ENCODE results near the gene FARS2. TPM values are rescaled to one million over a fixed set of nuclear protein-coding genes. Genes with fewer than 3 reads are reported as not detected.

Gene FARS2
- total RNA-seq, 5 donors from 2014 or later (not counting 1 experiment from before 2014, with no cell fraction given), result 17.9 to 24.2 (median 20.3) TPM

DNA sequence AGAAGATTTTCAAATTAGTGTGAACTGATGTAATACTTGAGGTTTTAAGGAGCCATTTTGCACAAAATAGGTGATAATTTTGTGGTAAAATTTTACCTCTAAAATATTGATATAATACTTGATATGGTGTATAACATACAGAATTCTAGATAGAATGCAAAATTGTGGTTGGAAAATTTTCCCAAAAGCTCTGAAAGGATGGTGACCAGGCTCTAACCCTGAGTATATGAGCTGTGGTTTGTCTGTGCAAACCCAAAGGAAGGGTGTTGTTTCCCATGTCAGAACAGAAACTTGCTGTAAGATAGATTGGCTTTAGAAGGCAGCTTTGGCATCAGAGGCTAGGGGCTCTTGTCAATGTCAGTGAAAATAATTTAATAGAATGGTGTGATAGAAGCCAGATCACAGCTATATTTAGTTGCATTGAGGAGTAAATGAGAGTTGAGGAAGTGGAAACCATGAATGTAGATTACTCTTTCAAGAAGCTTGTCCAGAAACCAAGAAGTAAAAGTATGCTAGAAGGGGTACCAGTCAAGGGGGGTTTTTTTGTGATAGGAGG lies 257.7 kb downstream of the FARS2 start:
- peak in 1 of 4 experiments; percentile 55 for ATAC-seq (replicated peaks in 1 of 4)
- peaks cover 30 to 50% of the 10 kb centered on the region in 2 experiments for H3K4me1 ChIP-seq (ENCODE audit: control insufficient read depth in 1 of 2, extremely low read depth in 1 of 2, insufficient read depth in 2 of 2, low read length in 2 of 2)

DNA sequence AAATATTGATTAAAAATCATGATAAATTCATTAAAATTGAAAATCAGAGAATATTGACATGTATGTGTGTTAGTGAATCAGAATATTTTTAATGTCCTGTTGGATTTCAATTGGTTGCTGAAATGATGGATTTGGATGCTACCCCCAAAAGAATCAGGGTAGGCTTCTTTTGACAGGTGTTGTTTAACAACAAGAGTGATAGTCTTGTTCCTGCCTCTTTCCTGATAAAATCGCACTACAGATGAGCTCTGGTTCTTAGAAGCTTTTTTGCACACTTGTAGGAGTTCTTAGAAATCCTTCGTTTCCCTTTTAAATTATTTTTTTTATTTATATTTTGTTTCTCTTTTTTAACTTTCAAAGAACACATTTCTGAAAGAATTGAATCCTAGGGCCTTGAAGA lies 259.5 kb downstream of the FARS2 start:
- Mint-ChIP-seq H3K4me1 (peaks cover 56 to 71% (median 68%) of the 10 kb centered on the region in 3 donors), H3K27ac (peak overlapping the region in 1 of 2 donors; percentile 80), H3K4me3 (peak overlapping the region in 1 of 3 donors; percentile 49), H3K27me3 (no peaks in the 10 kb centered on the region), H3K36me3 (peaks cover 10% of the 10 kb centered on the region), H3K9me3 (no peaks in the 10 kb centered on the region)
- Histone ChIP-seq H3K36me3 (ENCODE audit: control insufficient read depth in 2 of 2, extremely low read depth in 1 of 2, insufficient read depth in 1 of 2, low read length in 1 of 2) (no peaks in the 10 kb centered on the region), H3K4me1 (ENCODE audit: control insufficient read depth in 1 of 2, extremely low read depth in 1 of 2, insufficient read depth in 2 of 2, low read length in 2 of 2) (peaks cover 30 to 50% of the 10 kb centered on the region in 2 experiments), H3K27ac (ENCODE audit: low read length) (no peak overlapping the region), H3K4me3 (ENCODE audit: control insufficient read depth in 1 of 2, extremely low read depth in 1 of 2, low read length in 1 of 2) (no peak overlapping the region), H3K27me3 (replicated peaks in 1 of 2; ENCODE audit: control insufficient read depth in 2 of 2, extremely low read depth in 1 of 2, insufficient read depth in 2 of 2, low read length in 1 of 2) (no peaks in the 10 kb centered on the region), H3K9me3 (no peaks in the 10 kb centered on the region)
- CTCF ChIA-PET, result no interaction called here
- DNase-seq (no peak), ATAC-seq (replicated peaks in 1 of 4) (no peak)
- POLR2A ChIA-PET, result no interaction called here
- no CpG with 5 or more reads among the region's 2 CpGs for WGBS (ENCODE audit: insufficient coverage)

More for the DNA sequence above, 257.7 kb downstream of the FARS2 start:
- H3K4me3 ChIP-seq (ENCODE audit: control insufficient read depth in 1 of 2, extremely low read depth in 1 of 2, low read length in 1 of 2), result no peak overlapping the region
- no peaks in the 10 kb centered on the region for H3K9me3 Mint-ChIP-seq
- DNase-seq, result peak in 2 of 35 experiments; percentile 7 to 48
- peaks cover 59 to 68% (median 68%) of the 10 kb centered on the region in 3 donors for H3K4me1 Mint-ChIP-seq
- peak overlapping the region; percentile 77 to 80 for H3K27ac Mint-ChIP-seq
- H3K27me3 Mint-ChIP-seq, result no peaks in the 10 kb centered on the region
- ChIA-PET CTCF (interaction anchor here in 1 of 2 donors (1.0 to 1.2 kb wide), 2 partner anchors 12 to 48 kb away, joined by 3 to 5 read pairs; no protein-coding TSS in a partner anchor), POLR2A (interaction anchor here in 1 of 2 donors (0.5 kb wide), 1 partner anchor 1095 kb away, joined by 4 read pairs; no protein-coding TSS in a partner anchor)
- no peaks in the 10 kb centered on the region for H3K36me3 ChIP-seq (ENCODE audit: control insufficient read depth in 2 of 2, extremely low read depth in 1 of 2, insufficient read depth in 1 of 2, low read length in 1 of 2)
- peaks cover 3% of the 10 kb centered on the region for H3K36me3 Mint-ChIP-seq
- H3K9me3 ChIP-seq, result no peaks in the 10 kb centered on the region
- peak overlapping the region in 1 of 3 donors; percentile 49 for H3K4me3 Mint-ChIP-seq
- peak overlapping the region; percentile 25 for H3K27ac ChIP-seq (ENCODE audit: low read length)
- H3K27me3 ChIP-seq (replicated peaks in 1 of 2; ENCODE audit: control insufficient read depth in 2 of 2, extremely low read depth in 1 of 2, insufficient read depth in 2 of 2, low read length in 1 of 2), result no peaks in the 10 kb centered on the region

DNA sequence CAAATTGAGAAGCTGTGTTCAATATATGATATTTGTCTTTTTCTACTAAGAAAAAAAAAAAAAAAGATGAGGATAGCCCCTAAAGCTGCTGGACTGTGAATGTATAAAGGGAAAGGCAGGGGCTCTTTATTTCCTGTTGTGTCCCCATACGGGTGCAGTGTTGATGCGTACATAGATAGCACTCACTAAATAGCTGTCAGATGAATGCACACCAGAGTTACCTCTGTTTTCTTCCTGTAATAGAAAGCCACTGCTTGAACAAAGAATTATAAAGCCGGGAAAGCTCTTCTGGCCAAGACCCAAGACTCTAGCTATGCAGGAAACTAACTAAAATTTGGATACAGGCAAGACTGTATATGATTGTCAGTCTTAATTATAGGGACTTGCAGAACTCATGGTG lies 260.0 kb downstream of the FARS2 start:
- H3K4me3 Mint-ChIP-seq, result peak overlapping the region in 1 of 3 donors; percentile 9
- no peak overlapping the region for H3K27ac ChIP-seq (ENCODE audit: low read length)

DNA sequence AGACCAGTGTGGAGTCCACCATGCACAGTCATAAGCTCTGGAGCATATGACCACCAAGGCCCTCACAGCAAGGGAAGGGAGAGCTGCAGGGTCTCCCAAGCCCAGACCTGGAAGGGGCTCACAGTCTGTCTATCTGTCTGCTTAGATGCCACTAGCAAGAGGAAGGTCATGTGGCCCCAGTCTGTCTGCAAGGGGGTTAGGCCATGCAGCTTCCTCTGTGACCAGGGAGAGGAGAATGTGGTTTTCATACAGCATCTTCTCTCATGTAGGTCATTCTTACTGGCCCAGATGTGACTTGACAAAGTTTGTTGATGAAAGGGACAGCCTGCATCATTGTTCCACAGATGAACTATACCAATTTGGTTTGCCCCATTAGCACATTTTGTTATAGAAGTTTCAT lies 260.8 kb downstream of the FARS2 start:
- Histone ChIP-seq H3K9me3 (no peaks in the 10 kb centered on the region), H3K4me3 (ENCODE audit: control insufficient read depth in 1 of 2, extremely low read depth in 1 of 2, low read length in 1 of 2) (no peak overlapping the region), H3K27me3 (replicated peaks in 1 of 2; ENCODE audit: control insufficient read depth in 2 of 2, extremely low read depth in 1 of 2, insufficient read depth in 2 of 2, low read length in 1 of 2) (no peaks in the 10 kb centered on the region), H3K36me3 (ENCODE audit: control insufficient read depth in 2 of 2, extremely low read depth in 1 of 2, insufficient read depth in 1 of 2, low read length in 1 of 2) (no peaks in the 10 kb centered on the region), H3K27ac (ENCODE audit: low read length) (peak overlapping the region; percentile 5), H3K4me1 (ENCODE audit: control insufficient read depth in 1 of 2, extremely low read depth in 1 of 2, insufficient read depth in 2 of 2, low read length in 2 of 2) (peaks cover 26 to 47% of the 10 kb centered on the region in 2 experiments)
- DNase-seq, result no peak
- POLR2A ChIA-PET, result no interaction called here
- peak in 2 of 4 experiments; percentile 14 to 15 for ATAC-seq (replicated peaks in 1 of 4)
- Mint-ChIP-seq H3K4me1 (peaks cover 44 to 58% (median 57%) of the 10 kb centered on the region in 3 donors), H3K27me3 (no peaks in the 10 kb centered on the region), H3K27ac (peak overlapping the region; percentile 72 to 73), H3K9me3 (no peaks in the 10 kb centered on the region), H3K4me3 (no peak overlapping the region), H3K36me3 (peaks cover 14% of the 10 kb centered on the region)
- CTCF ChIA-PET, result no interaction called here

More for the DNA sequence above, 260.0 kb downstream of the FARS2 start:
- ChIA-PET POLR2A (no interaction called here), CTCF (interaction anchor here in 1 of 2 donors (0.5 kb wide), 1 partner anchor 63 kb away, joined by 3 read pairs; no protein-coding TSS in a partner anchor)
- Histone ChIP-seq H3K9me3 (no peaks in the 10 kb centered on the region), H3K4me3 (ENCODE audit: control insufficient read depth in 1 of 2, extremely low read depth in 1 of 2, low read length in 1 of 2) (no peak overlapping the region), H3K4me1 (ENCODE audit: control insufficient read depth in 1 of 2, extremely low read depth in 1 of 2, insufficient read depth in 2 of 2, low read length in 2 of 2) (peaks cover 30 to 50% of the 10 kb centered on the region in 2 experiments), H3K27me3 (replicated peaks in 1 of 2; ENCODE audit: control insufficient read depth in 2 of 2, extremely low read depth in 1 of 2, insufficient read depth in 2 of 2, low read length in 1 of 2) (no peaks in the 10 kb centered on the region), H3K36me3 (ENCODE audit: control insufficient read depth in 2 of 2, extremely low read depth in 1 of 2, insufficient read depth in 1 of 2, low read length in 1 of 2) (no peaks in the 10 kb centered on the region)
- Mint-ChIP-seq H3K27me3 (no peaks in the 10 kb centered on the region), H3K4me1 (peaks cover 52 to 66% (median 65%) of the 10 kb centered on the region in 3 donors), H3K9me3 (no peaks in the 10 kb centered on the region), H3K36me3 (peaks cover 13% of the 10 kb centered on the region), H3K27ac (peak overlapping the region in 1 of 2 donors; percentile 72)
- ATAC-seq (replicated peaks in 1 of 4) (peak in 2 of 4 experiments; percentile 30 to 59), DNase-seq (no peak)
- WGBS (ENCODE audit: insufficient coverage), result 40% methylated on average over 1 of the region's 3 CpGs

DNA sequence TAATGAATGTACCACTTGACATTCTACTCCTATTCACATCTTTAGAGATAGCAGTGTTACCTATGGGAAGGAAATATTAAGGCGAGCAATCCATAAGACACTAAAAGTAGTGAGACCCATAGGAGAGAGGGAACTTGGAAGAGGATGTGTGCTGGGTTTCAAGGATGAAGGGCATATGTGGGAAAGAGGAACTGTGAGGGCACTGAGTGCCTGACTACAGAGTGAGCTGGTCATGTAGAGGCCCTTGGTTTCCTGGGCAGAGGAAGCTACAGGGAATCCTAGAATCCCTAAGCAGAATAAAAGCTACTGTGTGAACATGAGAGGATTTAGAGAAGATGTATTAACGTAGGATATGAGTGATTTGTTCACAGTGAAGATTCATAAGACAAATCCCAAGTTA lies 262.8 kb downstream of the FARS2 start:
- DNase-seq (no peak), ATAC-seq (replicated peaks in 1 of 4) (no peak)
- peaks cover 29 to 46% (median 44%) of the 10 kb centered on the region in 3 donors for H3K4me1 Mint-ChIP-seq
- CTCF ChIA-PET, result interaction anchor here in 1 of 2 donors (0.5 kb wide), 1 partner anchor 687 kb away, joined by 3 read pairs; no protein-coding TSS in a partner anchor
- no peaks in the 10 kb centered on the region for H3K27me3 Mint-ChIP-seq
- H3K9me3 Mint-ChIP-seq, result no peaks in the 10 kb centered on the region
- H3K27ac Mint-ChIP-seq, result no peak overlapping the region
- Histone ChIP-seq H3K4me3 (ENCODE audit: control insufficient read depth in 1 of 2, extremely low read depth in 1 of 2, low read length in 1 of 2) (no peak overlapping the region), H3K4me1 (ENCODE audit: control insufficient read depth in 1 of 2, extremely low read depth in 1 of 2, insufficient read depth in 2 of 2, low read length in 2 of 2) (peaks cover 17 to 34% of the 10 kb centered on the region in 2 experiments), H3K27ac (ENCODE audit: low read length) (no peak overlapping the region), H3K9me3 (no peaks in the 10 kb centered on the region), H3K27me3 (replicated peaks in 1 of 2; ENCODE audit: control insufficient read depth in 2 of 2, extremely low read depth in 1 of 2, insufficient read depth in 2 of 2, low read length in 1 of 2) (no peaks in the 10 kb centered on the region), H3K36me3 (ENCODE audit: control insufficient read depth in 2 of 2, extremely low read depth in 1 of 2, insufficient read depth in 1 of 2, low read length in 1 of 2) (no peaks in the 10 kb centered on the region)
- no CpG with 5 or more reads among the region's 2 CpGs for WGBS (ENCODE audit: insufficient coverage)
- H3K36me3 Mint-ChIP-seq, result peaks cover 28% of the 10 kb centered on the region
- no peak overlapping the region for H3K4me3 Mint-ChIP-seq
- POLR2A ChIA-PET, result no interaction called here

DNA sequence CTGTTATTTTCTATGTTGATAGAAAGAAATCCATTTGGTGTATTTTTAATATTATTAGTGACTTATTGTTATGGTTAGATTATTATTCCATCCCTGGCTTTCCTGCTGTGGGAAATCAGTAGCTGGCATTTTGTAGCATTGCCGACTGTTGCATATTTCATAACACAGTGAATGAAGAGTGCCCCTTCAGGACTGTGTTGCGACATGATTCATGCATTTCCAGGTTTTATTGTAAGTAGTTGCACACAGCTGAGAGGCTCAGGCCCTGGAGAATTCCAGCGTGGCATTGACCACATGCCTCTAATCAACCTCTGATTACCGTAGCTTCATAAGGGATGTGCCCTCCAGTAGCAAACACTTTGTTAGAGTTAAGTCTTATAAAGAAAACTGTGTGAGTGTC lies 263.9 kb downstream of the FARS2 start:
- Mint-ChIP-seq H3K4me3 (no peak overlapping the region), H3K27me3 (no peaks in the 10 kb centered on the region), H3K4me1 (peaks cover 20 to 35% (median 34%) of the 10 kb centered on the region in 3 donors), H3K36me3 (peaks cover 31% of the 10 kb centered on the region), H3K9me3 (no peaks in the 10 kb centered on the region), H3K27ac (no peak overlapping the region)
- Histone ChIP-seq H3K27me3 (replicated peaks in 1 of 2; ENCODE audit: control insufficient read depth in 2 of 2, extremely low read depth in 1 of 2, insufficient read depth in 2 of 2, low read length in 1 of 2) (no peaks in the 10 kb centered on the region), H3K4me3 (ENCODE audit: control insufficient read depth in 1 of 2, extremely low read depth in 1 of 2, low read length in 1 of 2) (no peak overlapping the region), H3K27ac (ENCODE audit: low read length) (no peak overlapping the region), H3K4me1 (ENCODE audit: control insufficient read depth in 1 of 2, extremely low read depth in 1 of 2, insufficient read depth in 2 of 2, low read length in 2 of 2) (peaks cover 9 to 23% of the 10 kb centered on the region in 2 experiments), H3K9me3 (no peaks in the 10 kb centered on the region), H3K36me3 (ENCODE audit: control insufficient read depth in 2 of 2, extremely low read depth in 1 of 2, insufficient read depth in 1 of 2, low read length in 1 of 2) (no peaks in the 10 kb centered on the region)
- CTCF ChIA-PET, result no interaction called here
- ATAC-seq (replicated peaks in 1 of 4) (no peak), DNase-seq (no peak)
- WGBS (ENCODE audit: insufficient coverage), result 83% methylated on average over 1 of the region's 4 CpGs
- POLR2A ChIA-PET, result interaction anchor here (0.6 kb wide), 2 partner anchors 27 to 90 kb away, joined by 3 to 6 read pairs; no protein-coding TSS in a partner anchor
